A549 (cell line): ENCODE results near the gene CLTCL1. TPM values are rescaled to one million over a fixed set of nuclear protein-coding genes. Genes with fewer than 3 reads are reported as not detected.

Experiments
- ATAC-seq, 2 experiments: fragments of 200-7000 bp in 1 of 2; fragments of >200 bp in 1 of 2; cut with Nextera tagmentation in 1 of 2; cut with Tn5 transposase in 1 of 2; 3 replicates each; pipeline versions ENCODE4 v1.8.0 to v1.9.1; 2018 to 2020; ENCODE audit warnings: mild to moderate bottlenecking in 1 of 2, moderate library complexity in 1 of 2
- CTCF ChIA-PET: fragments of 300-600 bp; sonication (Branson Sonifier 250); formaldehyde crosslinking; extraction: SDS; loops from one replicate; lab custom pipeline; 2021; ENCODE audit warnings: antibody characterized with exemption, inconsistent platforms; lab: Yijun Ruan, JAX
- POLR2A ChIA-PET: fragments of 350-600 bp; formaldehyde crosslinking; extraction: SDS; loops from one replicate; lab custom pipeline; 2021; ENCODE audit warnings: antibody characterized with exemption, inconsistent platforms; lab: Yijun Ruan, JAX
- DNase-seq, 2 experiments: peaks; one replicate each; pipeline versions ENCODE4 v3.0.0 to v3.0.0-alpha.2; 2011 to 2016; ENCODE audit warnings: low read depth in 1 of 2, low spot score in 1 of 2
- FAIRE-seq: peaks from 2 replicates; lab custom pipeline; 2011; peaks lifted over from hg19 to GRCh38; lab: Jason Lieb, UNC
- H3K27ac ChIP-seq, 2 experiments: fragments of >200 bp; sonication (Bioruptor Twin); formaldehyde crosslinking; 3 replicates each; pipeline ENCODE4 v1.5.1; 2016 to 2017
- H3K4me1 ChIP-seq: fragments of >200 bp; sonication (Bioruptor Twin); formaldehyde crosslinking; 3 replicates; pipeline ENCODE4 v1.6.1; 2016
- H3K4me2 ChIP-seq: fragments of >200 bp; sonication (Bioruptor Twin); formaldehyde crosslinking; 3 replicates; pipeline ENCODE4 v1.6.1; 2016
- H3K4me3 ChIP-seq: fragments of >200 bp; sonication (Bioruptor Twin); formaldehyde crosslinking; 3 replicates; pipeline ENCODE4 v1.5.1; 2016
- H3K9me3 ChIP-seq: fragments of >200 bp; sonication (Bioruptor Twin); formaldehyde crosslinking; 3 replicates; pipeline ENCODE4 v1.6.1; 2016
- CBX8 ChIP-seq: fragments of 200-600 bp; sonication (generic); IDR thresholded peaks from 2 replicates; pipeline ENCODE4 v1.6.1; 2016
- CHD2 ChIP-seq: fragments of 150-350 bp; IDR thresholded peaks from 2 replicates; pipeline ENCODE4 v1.6.1; 2014; ENCODE audit warnings: low read length; ENCODE audit not compliant: partially characterized antibody
- CHD4 ChIP-seq: fragments of 200-600 bp; sonication (generic); IDR thresholded peaks from 2 replicates; pipeline ENCODE4 v1.6.1; 2016; ENCODE audit warnings: antibody characterized with exemption, mild to moderate bottlenecking, borderline replicate concordance
- EP300 ChIP-seq, 2 experiments: fragments of >200 bp; sonication (Bioruptor Twin); formaldehyde crosslinking; IDR thresholded peaks; 2 replicates in 1 of 2; 3 replicates in 1 of 2; pipeline ENCODE4 v1.6.1; 2016 to 2017
- ESRRA ChIP-seq: fragments of 150-350 bp; IDR thresholded peaks from 2 replicates; pipeline ENCODE4 v1.6.1; 2014; ENCODE audit warnings: mild to moderate bottlenecking, low read length, borderline replicate concordance
- FOSB ChIP-seq: fragments of 250-450 bp; sonication (Bioruptor Pico); IDR thresholded peaks from 2 replicates; pipeline ENCODE4 v1.5.0; 2020; ENCODE audit warnings: mild to moderate bottlenecking, moderate library complexity
- GATA3 ChIP-seq: IDR thresholded peaks from 2 replicates; pipeline ENCODE4 v1.6.1; 2012; ENCODE audit warnings: borderline replicate concordance
- HDAC2 ChIP-seq: fragments of 200-600 bp; sonication (generic); IDR thresholded peaks from 2 replicates; pipeline ENCODE4 v1.6.1; 2016
- HOXA7 ChIP-seq: fragments of 250-450 bp; sonication (Bioruptor Pico); IDR thresholded peaks from 2 replicates; pipeline ENCODE4 v1.5.0; 2020; ENCODE audit warnings: mild to moderate bottlenecking, moderate library complexity
- HOXB13 ChIP-seq: fragments of 250-450 bp; sonication (Bioruptor Pico); IDR thresholded peaks from 2 replicates; pipeline ENCODE4 v1.5.0; 2020; ENCODE audit warnings: low read depth, mild to moderate bottlenecking, moderate library complexity
- HOXB5 ChIP-seq: fragments of 250-450 bp; sonication (Bioruptor Pico); IDR thresholded peaks from 2 replicates; pipeline ENCODE4 v1.5.0; 2020; ENCODE audit warnings: mild to moderate bottlenecking, moderate library complexity
- JUNB ChIP-seq: fragments of >200 bp; sonication (Bioruptor Twin); formaldehyde crosslinking; IDR thresholded peaks from 2 replicates; pipeline ENCODE4 v1.6.1; 2016
- KDM1A ChIP-seq: fragments of 200-600 bp; sonication (generic); IDR thresholded peaks from 2 replicates; pipeline ENCODE4 v1.6.1; 2016; ENCODE audit warnings: low read depth, mild to moderate bottlenecking
- NFE2L2 ChIP-seq: fragments of 150-350 bp; conservative IDR thresholded peaks from 2 replicates; pipeline ENCODE4 v1.6.1; 2014; ENCODE audit warnings: low read length
- PHF8 ChIP-seq: fragments of 200-600 bp; sonication (generic); IDR thresholded peaks from 2 replicates; pipeline ENCODE4 v1.6.1; 2016; ENCODE audit warnings: low read depth, mild to moderate bottlenecking, antibody characterized with exemption, moderate library complexity, borderline replicate concordance
- POLR2A ChIP-seq: IDR thresholded peaks from 2 replicates; pipeline ENCODE4 v1.6.1; 2012; ENCODE audit warnings: mild to moderate bottlenecking, low read length
- RARB ChIP-seq: fragments of 250-450 bp; sonication (Bioruptor Pico); IDR thresholded peaks from 2 replicates; pipeline ENCODE4 v1.8.0; 2021; ENCODE audit warnings: mild to moderate bottlenecking, moderate library complexity
- RCOR1 ChIP-seq: fragments of 150-350 bp; IDR thresholded peaks from 2 replicates; pipeline ENCODE4 v1.6.1; 2014; ENCODE audit warnings: antibody characterized with exemption, low read length, low read depth
- RFX5 ChIP-seq: fragments of 450-650 bp; IDR thresholded peaks from 2 replicates; pipeline ENCODE4 v1.7.1; 2014; ENCODE audit warnings: antibody characterized with exemption, mild to moderate bottlenecking, moderate library complexity
- SMC3 ChIP-seq: fragments of >200 bp; sonication (Bioruptor Twin); formaldehyde crosslinking; IDR thresholded peaks from 3 replicates; pipeline ENCODE4 v1.6.1; 2018; ENCODE audit warnings: inconsistent platforms
- SREBF2 ChIP-seq: fragments of 450-650 bp; IDR thresholded peaks from 2 replicates; pipeline ENCODE4 v1.6.1; 2014; ENCODE audit warnings: mild to moderate bottlenecking, moderate library complexity
- TFCP2L1 ChIP-seq: fragments of 250-450 bp; sonication (Bioruptor Pico); IDR thresholded peaks from 2 replicates; pipeline ENCODE4 v1.5.0; 2021; ENCODE audit warnings: mild to moderate bottlenecking
- ZC3H11A ChIP-seq: fragments of 450-650 bp; IDR thresholded peaks from 2 replicates; pipeline ENCODE4 v1.6.1; 2014; ENCODE audit warnings: antibody characterized with exemption, mild to moderate bottlenecking
- ZSCAN20 ChIP-seq: fragments of 250-450 bp; sonication (Bioruptor Pico); IDR thresholded peaks from 2 replicates; pipeline ENCODE4 v1.8.0; 2022; ENCODE audit warnings: mild to moderate bottlenecking, moderate library complexity
- WGBS: methylation state at CpG from one replicate; pipeline ENCODE4 v1.1.6; 2017; ENCODE audit errors: missing lambda C conversion rate; 5-methylcytosine and 5-hydroxymethylcytosine counted together
- polyA plus RNA-seq, 4 experiments: library from polyadenylated mRNA; depleted of rRNA in 3 of 4; stranded (reverse); fragments of >200 nt; fragmentation: RNase III in 1 of 4; extraction: RNeasy Plus Mini Kit Qiagen cat#74134 plus additional on column Dnase treatment in 1 of 4; gene quantifications; 2 replicates in 3 of 4; 3 replicates in 1 of 4; pipeline ENCODE4 v1.2.3, GENCODE V29; 2011 to 2017
- TF ChIP-seq, protein P1 (sequence below): fragments of 250-450 bp; sonication (Bioruptor Pico); IDR thresholded peaks from 2 replicates; pipeline ENCODE4 v1.5.0; 2021; ENCODE audit warnings: mild to moderate bottlenecking, moderate library complexity, borderline replicate concordance
- TF ChIP-seq, protein P2 (sequence below): fragments of 200-600 bp; sonication (generic); IDR thresholded peaks from 2 replicates; pipeline ENCODE4 v1.6.1; 2016; ENCODE audit warnings: antibody characterized with exemption, mild to moderate bottlenecking, moderate library complexity
- TF ChIP-seq, protein P3 (sequence below): IDR thresholded peaks from 2 replicates; pipeline ENCODE4 v1.6.1; 2012; ENCODE audit warnings: low read depth, borderline replicate concordance
- TF ChIP-seq, protein P4 (sequence below): fragments of >200 bp; sonication (Bioruptor Twin); formaldehyde crosslinking; IDR thresholded peaks from 3 replicates; pipeline ENCODE4 v1.6.1; 2016

The CLTCL1 gene
- polyA plus RNA-seq, 2 of the 4 experiments (the other 2 are of a cell fraction): 8.6 to 10.6 TPM

DNA sequence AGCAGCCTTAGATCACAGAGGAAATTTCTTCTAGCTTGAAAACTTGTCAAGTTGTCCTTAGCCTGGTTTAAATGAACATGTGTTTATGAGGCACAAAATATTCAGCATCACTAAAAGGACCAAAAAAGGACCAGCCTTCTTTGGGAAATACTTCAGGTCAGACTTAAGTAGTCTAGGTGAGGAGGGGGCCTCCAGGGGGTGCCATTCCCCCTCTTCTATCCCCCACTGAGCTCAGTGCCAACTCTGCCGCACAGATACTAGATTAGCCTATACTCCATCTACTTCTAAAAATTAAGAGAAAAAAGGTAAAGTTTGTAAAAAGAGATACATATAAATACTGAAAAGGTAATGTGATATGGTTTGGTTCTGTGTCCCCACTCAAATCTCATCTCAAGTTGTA lies 20.6 kb downstream of the CLTCL1 start:
- CTCF ChIA-PET: no interaction called here
- TF ChIP-seq ZC3H11A (no peak), HOXA7 (CRISPR knock-in tag) (no peak), SMC3 (no peak), PHF8 (no peak), CHD2 (no peak), RCOR1 (no peak), HDAC2 (no peak), GATA3 (no peak), FOSB (CRISPR knock-in tag) (no peak), CHD4 (no peak), NFE2L2 (no peak), CBX8 (no peak)
- TF ChIP-seq, protein P1, sequence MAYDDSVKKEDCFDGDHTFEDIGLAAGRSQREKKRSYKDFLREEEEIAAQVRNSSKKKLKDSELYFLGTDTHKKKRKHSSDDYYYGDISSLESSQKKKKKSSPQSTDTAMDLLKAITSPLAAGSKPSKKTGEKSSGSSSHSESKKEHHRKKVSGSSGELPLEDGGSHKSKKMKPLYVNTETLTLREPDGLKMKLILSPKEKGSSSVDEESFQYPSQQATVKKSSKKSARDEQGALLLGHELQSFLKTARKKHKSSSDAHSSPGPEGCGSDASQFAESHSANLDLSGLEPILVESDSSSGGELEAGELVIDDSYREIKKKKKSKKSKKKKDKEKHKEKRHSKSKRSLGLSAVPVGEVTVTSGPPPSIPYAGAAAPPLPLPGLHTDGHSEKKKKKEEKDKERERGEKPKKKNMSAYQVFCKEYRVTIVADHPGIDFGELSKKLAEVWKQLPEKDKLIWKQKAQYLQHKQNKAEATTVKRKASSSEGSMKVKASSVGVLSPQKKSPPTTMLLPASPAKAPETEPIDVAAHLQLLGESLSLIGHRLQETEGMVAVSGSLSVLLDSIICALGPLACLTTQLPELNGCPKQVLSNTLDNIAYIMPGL: no peak
- TF ChIP-seq, all 56 proteins: peak for 0
- no peak for ATAC-seq

DNA sequence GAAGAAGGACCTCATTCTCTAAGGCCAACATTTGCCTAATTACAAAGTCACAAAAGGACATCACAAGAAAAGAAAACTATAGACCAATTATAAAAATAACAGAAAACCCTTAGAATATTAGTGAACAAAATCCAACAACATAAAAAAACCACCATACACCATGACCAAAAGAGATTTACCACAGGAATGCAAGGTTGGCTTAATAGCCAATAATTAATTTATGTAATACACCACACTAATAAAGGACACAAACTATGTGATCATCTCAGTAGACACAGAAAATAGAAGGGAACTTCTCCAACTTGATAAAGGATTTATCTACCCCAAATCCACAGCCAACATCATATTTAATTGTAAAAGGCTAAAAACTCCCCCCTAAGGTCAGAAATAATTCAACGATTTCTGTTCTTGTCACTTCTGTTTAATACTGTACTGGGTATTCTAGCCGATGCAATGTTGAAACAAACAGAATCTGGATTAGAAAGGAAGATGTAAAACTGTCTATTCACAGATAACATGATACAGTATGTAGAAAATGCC lies 24.9 kb downstream of the CLTCL1 start:
- H3K4me3 ChIP-seq: no peak overlapping the region
- no peak for FAIRE-seq
- no peak overlapping the region for H3K27ac ChIP-seq
- no peak for ATAC-seq
- POLR2A ChIA-PET: no interaction called here
- TF ChIP-seq SREBF2 (no peak), ZC3H11A (no peak), KDM1A (no peak), RFX5 (no peak)
- TF ChIP-seq, protein P2, sequence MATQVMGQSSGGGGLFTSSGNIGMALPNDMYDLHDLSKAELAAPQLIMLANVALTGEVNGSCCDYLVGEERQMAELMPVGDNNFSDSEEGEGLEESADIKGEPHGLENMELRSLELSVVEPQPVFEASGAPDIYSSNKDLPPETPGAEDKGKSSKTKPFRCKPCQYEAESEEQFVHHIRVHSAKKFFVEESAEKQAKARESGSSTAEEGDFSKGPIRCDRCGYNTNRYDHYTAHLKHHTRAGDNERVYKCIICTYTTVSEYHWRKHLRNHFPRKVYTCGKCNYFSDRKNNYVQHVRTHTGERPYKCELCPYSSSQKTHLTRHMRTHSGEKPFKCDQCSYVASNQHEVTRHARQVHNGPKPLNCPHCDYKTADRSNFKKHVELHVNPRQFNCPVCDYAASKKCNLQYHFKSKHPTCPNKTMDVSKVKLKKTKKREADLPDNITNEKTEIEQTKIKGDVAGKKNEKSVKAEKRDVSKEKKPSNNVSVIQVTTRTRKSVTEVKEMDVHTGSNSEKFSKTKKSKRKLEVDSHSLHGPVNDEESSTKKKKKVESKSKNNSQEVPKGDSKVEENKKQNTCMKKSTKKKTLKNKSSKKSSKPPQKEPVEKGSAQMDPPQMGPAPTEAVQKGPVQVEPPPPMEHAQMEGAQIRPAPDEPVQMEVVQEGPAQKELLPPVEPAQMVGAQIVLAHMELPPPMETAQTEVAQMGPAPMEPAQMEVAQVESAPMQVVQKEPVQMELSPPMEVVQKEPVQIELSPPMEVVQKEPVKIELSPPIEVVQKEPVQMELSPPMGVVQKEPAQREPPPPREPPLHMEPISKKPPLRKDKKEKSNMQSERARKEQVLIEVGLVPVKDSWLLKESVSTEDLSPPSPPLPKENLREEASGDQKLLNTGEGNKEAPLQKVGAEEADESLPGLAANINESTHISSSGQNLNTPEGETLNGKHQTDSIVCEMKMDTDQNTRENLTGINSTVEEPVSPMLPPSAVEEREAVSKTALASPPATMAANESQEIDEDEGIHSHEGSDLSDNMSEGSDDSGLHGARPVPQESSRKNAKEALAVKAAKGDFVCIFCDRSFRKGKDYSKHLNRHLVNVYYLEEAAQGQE: no peak
- peaks cover 15% of the 10 kb centered on the region; the same call in 2 of the 3 replicates for H3K9me3 ChIP-seq
- H3K4me1 ChIP-seq: peaks cover 11% of the 10 kb centered on the region
- CTCF ChIA-PET: no interaction called here
- no peak for DNase-seq
- H3K4me2 ChIP-seq: no peak overlapping the region
- 74% methylated on average over 2 of the region's 2 CpGs for WGBS

More for the DNA sequence above, 20.6 kb downstream of the CLTCL1 start:
- Histone ChIP-seq H3K4me1 (peaks cover 49% of the 10 kb centered on the region), H3K4me2 (peak overlapping the region; percentile 48; the same call in 1 of the 3 replicates), H3K27ac (peak overlapping the region; percentile 67 to 86), H3K4me3 (no peak overlapping the region), H3K9me3 (peaks cover 11% of the 10 kb centered on the region; the same call in 2 of the 3 replicates)
- POLR2A ChIA-PET: interaction anchor here (1.4 kb wide), 1 partner anchor 161 kb away, joined by 3 read pairs; the partner anchor contains the start of gene HIRA
- FAIRE-seq (no peak), DNase-seq (no peak)
- WGBS: 100% methylated on average over 1 of the region's 1 CpG

DNA sequence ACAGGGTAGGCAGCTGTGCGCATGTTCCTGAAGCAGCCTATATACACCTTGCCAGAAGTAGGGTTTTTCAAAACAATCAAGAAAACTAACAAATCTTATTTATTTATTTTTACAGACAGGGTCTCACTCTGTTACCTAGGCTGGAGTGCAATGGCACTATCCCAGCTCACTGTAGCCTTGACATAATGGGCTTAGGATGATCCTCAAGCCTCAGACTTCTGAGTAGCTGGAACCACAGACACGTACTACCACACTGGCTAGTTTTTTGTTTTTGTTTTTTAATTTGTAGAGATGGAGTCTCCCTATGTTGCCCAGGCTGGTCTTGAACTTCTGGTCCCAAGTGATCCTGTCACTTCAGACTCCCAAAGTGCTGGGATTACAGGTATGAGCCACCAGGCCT lies 25.7 kb downstream of the CLTCL1 start:
- Histone ChIP-seq H3K27ac (no peak overlapping the region), H3K4me2 (no peak overlapping the region), H3K9me3 (peaks cover 15% of the 10 kb centered on the region; the same call in 2 of the 3 replicates), H3K4me3 (no peak overlapping the region), H3K4me1 (peaks cover 2% of the 10 kb centered on the region)
- 93% methylated on average over 2 of the region's 2 CpGs for WGBS
- ChIA-PET CTCF (no interaction called here), POLR2A (no interaction called here)
- FAIRE-seq (no peak), ATAC-seq (no peak), DNase-seq (no peak)
- TF ChIP-seq ZSCAN20 (no peak), ESRRA (no peak), POLR2A (no peak), TFCP2L1 (CRISPR knock-in tag) (no peak), HOXB13 (CRISPR knock-in tag) (no peak), EP300 (IDR thresholded peaks at IDR 0.05) (no peak), JUNB (no peak), RFX5 (no peak), RARB (CRISPR knock-in tag) (no peak), HOXB5 (CRISPR knock-in tag) (no peak)
- TF ChIP-seq, protein P1: no peak
- TF ChIP-seq, protein P3, sequence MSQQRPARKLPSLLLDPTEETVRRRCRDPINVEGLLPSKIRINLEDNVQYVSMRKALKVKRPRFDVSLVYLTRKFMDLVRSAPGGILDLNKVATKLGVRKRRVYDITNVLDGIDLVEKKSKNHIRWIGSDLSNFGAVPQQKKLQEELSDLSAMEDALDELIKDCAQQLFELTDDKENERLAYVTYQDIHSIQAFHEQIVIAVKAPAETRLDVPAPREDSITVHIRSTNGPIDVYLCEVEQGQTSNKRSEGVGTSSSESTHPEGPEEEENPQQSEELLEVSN: no peak
- TF ChIP-seq, protein P4, sequence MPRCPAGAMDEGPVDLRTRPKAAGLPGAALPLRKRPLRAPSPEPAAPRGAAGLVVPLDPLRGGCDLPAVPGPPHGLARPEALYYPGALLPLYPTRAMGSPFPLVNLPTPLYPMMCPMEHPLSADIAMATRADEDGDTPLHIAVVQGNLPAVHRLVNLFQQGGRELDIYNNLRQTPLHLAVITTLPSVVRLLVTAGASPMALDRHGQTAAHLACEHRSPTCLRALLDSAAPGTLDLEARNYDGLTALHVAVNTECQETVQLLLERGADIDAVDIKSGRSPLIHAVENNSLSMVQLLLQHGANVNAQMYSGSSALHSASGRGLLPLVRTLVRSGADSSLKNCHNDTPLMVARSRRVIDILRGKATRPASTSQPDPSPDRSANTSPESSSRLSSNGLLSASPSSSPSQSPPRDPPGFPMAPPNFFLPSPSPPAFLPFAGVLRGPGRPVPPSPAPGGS: no peak
